Suppressor macrophage (primary cell): Measurements from ENCODE around the gene PMPCA.

Source experiments
- DNase-seq, 4 experiments: peaks; one replicate each; pipeline ENCODE4 v3.0.0-alpha.2; 2020 to 2022

Gene PMPCA

DNA sequence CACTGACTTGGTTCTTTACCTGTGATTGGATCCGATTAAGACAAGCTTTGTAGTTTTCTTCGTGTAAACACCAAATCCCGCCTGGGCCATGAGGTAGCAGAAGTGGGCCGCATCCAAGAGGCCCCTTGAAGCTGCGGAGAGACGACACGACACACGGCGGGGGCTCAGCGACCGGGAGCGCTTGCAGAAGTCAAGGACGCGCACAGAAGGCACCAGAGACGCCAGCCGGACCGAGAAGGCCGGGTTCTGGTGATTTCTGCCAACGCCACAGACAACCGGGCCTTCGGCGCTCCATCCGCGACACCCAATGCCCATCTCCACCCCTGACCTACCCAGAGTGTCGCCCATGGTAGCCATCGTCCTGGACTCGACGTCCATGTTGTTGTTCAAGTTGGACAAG, 49.0 kb downstream of the PMPCA start:
- no peak for DNase-seq

DNA sequence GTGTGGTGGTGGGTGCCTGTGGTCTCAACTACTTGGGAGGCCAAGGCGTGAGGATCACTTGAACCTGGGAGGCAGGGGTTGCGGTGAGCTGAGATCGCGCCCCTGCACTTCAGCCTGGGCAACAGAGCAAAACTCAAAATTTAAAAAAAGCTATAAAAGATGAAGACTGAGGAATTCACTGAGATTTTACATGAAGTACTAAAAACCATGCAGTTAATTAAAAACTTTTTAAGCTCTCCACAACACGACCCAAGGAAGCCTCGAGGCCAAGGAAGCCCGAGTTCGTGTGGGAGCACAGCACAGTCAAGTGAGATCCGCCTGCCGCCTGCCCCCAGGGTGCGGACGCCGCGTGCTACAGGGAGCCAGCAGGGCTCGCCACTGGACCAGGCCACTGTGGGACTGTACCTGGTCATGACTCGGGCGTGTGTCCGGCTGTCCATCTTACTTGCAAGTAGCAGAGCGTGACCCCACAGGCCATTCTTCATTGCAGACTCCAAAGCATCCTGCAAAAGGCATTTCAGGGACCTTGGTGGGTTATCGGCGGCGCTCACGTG, 50.4 kb downstream of the PMPCA start:
- DNase-seq, result peak in 1 of 4 experiments; percentile 1

DNA sequence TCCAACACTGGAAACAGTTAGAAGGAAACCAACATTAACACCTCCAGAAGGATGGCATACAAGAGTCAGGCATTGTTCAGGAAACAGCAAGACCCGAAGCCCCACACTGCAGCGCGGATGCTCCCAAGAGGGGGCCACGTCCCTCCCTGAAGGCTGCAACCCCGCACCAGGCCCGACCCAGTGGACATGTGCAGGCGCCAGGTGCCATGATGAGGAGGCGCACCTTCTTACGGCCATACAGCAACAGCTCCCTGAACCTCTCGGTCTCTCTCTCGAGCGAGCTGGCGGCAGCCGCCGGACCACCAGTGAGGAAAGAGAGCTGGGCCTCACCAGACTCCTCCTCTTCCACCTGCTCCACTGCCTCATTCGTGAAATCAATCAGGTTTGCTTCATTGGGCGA, 52.2 kb downstream of the PMPCA start:
- peak in 1 of 4 experiments; percentile 0 for DNase-seq

DNA sequence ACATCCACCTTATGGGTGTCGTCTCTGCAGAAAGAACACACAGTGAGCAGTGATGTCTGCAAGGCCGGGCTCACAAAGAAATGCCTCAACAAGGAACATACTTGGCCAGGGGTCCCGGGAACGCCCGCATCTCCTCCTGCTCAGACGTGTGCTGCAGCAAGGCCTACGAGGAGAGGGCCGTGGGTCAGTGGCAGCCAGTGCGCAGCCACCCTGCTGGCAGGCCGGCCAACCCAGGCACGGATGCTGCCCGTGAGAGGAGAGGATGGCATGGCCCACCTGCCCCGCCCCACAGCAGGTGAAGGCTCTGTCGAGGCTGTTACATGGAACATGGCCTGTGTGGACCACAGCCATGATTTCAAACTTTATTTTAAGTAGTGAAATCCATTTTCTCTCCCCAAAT, 53.1 kb downstream of the PMPCA start:
- DNase-seq, result no peak

DNA sequence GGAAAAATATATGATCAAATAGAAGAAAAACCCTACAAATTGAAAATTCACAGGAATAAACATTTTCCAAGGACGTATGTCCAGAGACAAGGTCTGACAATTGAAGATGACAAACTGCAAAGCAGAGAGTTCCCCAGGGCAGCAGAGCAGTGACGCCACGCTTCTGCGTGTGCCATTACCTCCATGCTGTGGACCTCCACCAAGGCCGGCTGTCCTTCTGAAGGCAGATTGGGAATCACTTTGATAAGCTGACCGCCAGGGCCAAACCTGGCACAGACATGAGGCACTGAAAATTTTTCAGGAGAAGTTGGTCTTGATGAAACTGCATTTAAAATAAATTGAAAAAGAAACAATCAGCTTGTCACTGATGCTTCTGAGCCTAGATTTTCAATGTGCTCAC, 53.8 kb downstream of the PMPCA start:
- DNase-seq, result peak in 1 of 4 experiments; percentile 1

DNA sequence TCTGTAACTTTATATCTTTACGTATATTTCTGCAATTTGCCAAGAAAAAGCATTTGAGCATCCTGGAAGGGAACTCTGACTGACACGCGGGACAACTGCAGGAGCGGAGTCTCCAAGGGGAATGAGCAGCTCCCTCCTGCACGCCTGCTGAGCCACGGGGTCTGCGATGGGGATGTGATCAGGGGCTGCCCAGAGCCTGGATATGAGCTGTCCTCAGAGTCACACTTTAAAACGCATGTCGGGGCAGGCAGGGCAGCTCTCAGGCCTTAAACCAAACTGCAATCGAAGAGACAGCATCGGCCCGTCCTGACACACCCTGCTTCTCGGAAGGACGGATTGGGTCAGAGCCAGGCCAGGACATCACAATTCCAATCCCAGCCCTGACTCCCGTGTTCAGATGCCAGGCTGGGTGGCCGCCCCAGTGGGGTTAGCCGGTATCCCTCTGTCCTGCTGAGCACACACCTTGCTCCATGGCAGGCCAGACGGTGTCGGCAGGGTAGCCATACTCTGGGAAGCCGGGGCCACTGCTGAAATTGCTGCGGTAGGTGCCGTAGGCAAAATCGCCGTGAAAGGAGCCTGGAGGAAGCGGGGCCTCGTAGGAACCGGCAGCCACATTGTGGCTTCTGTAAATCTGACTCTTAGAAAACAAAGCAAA, 55.2 kb downstream of the PMPCA start:
- peak in 1 of 4 experiments; percentile 0 for DNase-seq

DNA sequence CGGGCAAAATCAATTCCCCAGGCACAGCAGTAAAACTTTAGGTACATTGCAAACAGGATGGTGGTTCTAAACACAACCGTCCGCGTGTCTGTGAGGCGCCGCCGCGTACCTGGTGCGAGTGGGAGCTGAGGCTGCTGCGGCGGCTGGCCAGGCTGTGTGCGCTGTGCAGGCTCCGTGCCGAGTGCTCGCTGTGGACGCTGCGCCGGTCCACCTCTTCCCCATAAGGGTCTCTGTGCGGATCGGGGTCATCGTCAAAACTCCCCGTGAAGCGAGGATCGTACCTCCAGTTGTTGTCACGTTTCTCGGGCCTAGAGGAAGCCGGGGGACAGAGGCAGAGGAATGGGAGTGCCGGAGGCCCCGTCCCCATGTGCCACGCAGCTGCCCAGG, 55.7 kb downstream of the PMPCA start:
- DNase-seq, result peak in 1 of 4 experiments; percentile 1

DNA sequence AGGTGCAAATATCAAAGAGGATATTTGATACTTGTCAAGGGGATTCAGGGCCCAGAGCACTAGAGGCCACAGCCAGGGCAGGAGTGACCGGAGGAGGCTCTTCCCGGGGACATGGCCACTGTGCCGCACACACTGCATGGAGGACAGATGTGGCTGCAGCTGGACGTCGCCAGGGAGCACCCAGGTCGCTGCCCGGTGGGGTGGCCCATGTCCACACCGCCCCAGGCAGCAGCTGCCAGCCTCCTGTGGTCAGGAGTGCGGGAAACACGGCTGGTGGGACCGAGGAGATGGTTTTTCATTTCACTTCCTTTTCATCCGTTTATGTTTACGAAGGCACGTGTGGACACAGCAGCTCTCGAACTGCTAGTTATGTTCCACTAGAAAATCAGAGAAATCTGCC, 57.3 kb downstream of the PMPCA start:
- no peak for DNase-seq

DNA sequence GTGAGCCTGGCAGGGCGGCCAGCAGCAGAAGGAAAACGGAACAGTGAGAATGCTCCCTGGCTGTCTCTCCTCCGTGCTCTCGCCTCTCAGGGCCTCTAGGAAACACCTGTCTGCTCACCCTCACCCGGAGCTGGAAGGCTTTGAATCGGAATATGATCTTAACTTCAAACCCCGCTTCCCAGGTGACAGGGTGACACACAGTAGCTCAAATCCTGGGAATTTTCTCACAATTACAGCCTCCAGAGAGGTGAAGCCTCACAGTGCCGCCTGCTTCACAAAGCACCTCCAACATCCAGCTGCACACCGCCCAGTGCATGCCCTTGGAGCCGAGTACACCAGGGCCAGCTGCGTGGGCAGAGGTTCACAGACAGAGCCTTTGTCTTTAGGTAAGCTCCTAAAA, 59.9 kb downstream of the PMPCA start:
- DNase-seq, result no peak

DNA sequence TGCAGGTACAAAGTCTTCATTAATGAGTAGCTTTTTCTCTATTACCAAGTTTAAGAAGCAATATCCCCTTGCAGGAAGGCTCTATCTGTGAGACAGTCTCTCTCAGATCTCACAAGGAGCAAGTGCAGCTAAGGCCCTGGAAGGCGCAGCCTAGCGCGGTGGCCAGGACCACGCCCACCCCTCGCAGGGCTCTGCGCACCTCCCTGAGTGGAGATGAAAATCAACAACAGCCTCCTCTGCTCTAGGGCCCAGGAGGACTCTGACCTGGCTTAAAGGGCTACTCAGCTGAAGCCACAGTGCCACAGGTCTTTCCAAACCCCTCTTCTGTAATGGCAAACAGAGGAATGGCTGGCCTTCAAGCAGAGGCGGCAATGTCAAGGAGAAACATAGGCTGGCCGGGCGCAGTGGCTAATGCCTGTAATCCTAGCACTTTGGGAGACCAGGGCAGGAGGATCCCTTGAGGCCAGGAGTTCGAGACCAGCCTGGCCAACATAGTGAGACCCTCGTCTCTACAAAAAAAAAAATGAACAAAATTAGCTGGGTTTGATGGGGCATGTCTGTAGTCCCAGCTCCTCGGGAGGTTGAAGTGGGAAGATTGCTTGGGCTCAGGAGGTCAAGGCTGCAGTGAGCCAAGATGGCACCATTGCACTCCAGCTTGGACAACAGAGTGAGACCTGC, 60.5 kb downstream of the PMPCA start:
- DNase-seq, result no peak

DNA sequence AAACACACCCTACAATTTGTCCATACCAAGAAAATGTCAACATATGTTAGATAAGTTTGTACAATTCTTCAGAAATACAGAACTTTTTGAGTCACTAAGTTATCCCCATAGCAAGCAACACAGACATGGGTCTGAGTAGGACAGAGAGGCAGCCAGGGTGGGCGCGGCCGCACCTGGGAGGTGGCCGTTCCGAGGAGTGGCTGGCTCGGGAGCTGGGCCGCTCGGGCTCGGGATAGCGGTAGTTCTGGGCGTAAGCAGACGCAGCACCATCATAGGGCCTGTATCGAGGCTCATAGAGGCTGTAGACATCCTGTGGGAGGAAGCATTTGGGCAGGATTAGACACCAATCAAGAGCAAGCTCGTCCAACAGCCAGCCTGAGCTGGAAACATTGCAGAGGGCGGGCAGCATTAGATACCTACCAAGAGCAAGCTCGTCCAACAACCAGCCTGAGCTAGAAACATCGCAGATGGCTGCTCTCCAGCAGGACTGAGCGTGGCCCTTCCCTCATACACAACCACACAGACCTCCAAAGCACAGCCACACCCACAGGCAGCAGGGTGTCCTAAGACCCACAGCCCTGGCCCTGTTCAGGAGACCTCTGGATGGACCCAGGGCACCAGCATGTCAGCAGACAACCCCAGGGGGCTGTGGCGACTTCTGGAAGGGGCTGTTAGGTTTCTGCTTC, 61.5 kb downstream of the PMPCA start:
- DNase-seq, result peak in 1 of 4 experiments; percentile 1

DNA sequence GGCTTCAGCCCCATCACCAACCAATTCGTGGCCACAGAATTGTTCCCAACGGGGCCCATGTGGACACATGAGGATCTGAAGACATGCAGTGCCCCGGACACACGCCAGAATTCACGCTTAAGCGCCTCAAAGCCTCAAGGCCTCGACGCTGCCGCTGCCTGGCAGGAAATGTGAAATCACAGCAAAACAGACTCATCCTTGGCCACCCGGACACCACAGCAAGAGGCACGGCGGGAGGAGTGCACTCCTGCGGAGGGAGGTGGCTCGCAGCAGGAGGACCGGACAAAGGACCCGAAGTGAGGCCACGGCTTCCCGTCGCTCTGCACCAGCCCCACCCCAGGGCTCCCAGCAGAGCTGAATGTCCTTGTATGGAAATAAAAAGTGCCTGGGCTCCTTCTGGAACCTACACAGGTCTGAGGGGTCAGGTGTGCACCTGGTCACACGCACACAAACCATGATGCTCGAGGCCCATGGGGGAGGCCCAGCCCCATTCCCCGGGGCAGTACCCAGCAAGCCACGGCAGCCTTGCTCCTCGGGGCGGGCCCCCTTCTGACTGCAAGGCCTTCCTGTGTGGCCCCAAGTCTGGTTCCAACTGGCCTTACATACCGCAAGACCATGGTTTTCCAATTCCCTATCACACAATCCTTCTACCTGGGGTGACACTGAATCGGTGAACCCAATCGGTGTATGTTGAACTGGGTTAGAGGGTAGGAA, 62.3 kb downstream of the PMPCA start:
- peak in 1 of 4 experiments; percentile 1 for DNase-seq

DNA sequence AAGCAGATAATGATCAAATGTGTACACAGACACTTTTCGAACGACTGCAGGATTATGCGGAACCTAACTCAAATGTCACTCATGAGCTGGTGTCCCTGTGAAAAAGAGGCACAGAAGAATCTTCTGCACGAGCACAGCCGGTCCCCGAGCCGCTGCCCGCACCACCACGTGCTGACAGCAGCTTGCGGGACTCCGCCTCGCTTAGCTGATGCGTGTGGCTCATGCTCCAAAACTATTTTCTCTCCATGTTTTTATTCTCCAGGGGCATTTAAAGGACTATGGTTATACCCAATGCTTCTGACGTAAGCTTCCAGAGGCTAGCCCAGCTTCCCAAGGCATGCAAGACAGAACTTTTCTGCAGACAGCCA, 62.9 kb downstream of the PMPCA start:
- no peak for DNase-seq
